Astrocyte of the cerebellum (primary cell): ENCODE results near the gene FBLN2.

ENCODE experiments used
- DNase-seq: peaks from one replicate; pipeline ENCODE4 v3.0.0-alpha.2; 2011; ENCODE audit warnings: low read depth
- H3K4me3 ChIP-seq: 2 replicates; pipeline ENCODE4 v1.5.1; 2011; ENCODE audit warnings: mild to moderate bottlenecking, low read depth, low read length, moderate library complexity
- CTCF ChIP-seq: IDR thresholded peaks from 2 replicates; pipeline ENCODE4 v1.5.1; 2012; ENCODE audit warnings: low read length, low read depth, moderate library complexity, mild to moderate bottlenecking; ENCODE audit errors: missing control alignments
- in situ Hi-C: cut with HindIII; loops from 2 replicates; pipeline ENCODE4 v1.10.0; 2017; ENCODE audit warnings: low sequenced_read_pairs

FBLN2 gene

GRCh38 chr3:13545952-13546454 lies 2.9 kb upstream of the FBLN2 start:
- in situ Hi-C loops: no loop called here
- no peak for DNase-seq
- no peak for TF ChIP-seq CTCF
- H3K4me3 ChIP-seq: no peak overlapping the region

GRCh38 chr3:13546667-13547171 lies 2.2 kb upstream of the FBLN2 start:
- in situ Hi-C loops: no loop called here
- H3K4me3 ChIP-seq: no peak overlapping the region
- no peak for TF ChIP-seq CTCF
- no peak for DNase-seq

GRCh38 chr3:13547591-13548371 lies 1.1 kb upstream of the FBLN2 start:
- in situ Hi-C loops: no loop called here
- H3K4me3 ChIP-seq: no peak overlapping the region
- TF ChIP-seq CTCF: no peak

GRCh38 chr3:13549623-13550422 lies 898 bp downstream of the FBLN2 start:
- in situ Hi-C loops: no loop called here
- TF ChIP-seq CTCF: no peak
- no peak overlapping the region for H3K4me3 ChIP-seq
- DNase-seq: no peak

More at GRCh38 chr3:13547591-13548371, 1.1 kb upstream of the FBLN2 start:
- DNase-seq: no peak

- H3K4me3 ChIP-seq: no peak overlapping the region
- TF ChIP-seq CTCF: no peak
- no peak for DNase-seq
- in situ Hi-C loops: no loop called here
Measured at GRCh38 chr3:13550423-13550690, 1.4 kb downstream of the FBLN2 start.

GRCh38 chr3:13550791-13551360 lies 2.0 kb downstream of the FBLN2 start:
- no peak overlapping the region for H3K4me3 ChIP-seq
- in situ Hi-C loops: no loop called here

More at GRCh38 chr3:13550791-13551360, 2.0 kb downstream of the FBLN2 start:
- no peak for DNase-seq
- no peak for TF ChIP-seq CTCF
